ENCODE data around the gene IRS1.

GRCh38 chr2:226738191-226738820 lies 61.3 kb downstream of the IRS1 start:
- TF ChIP-seq EZH2 (IDR thresholded peaks at IDR 0.05; ENCODE audit: low read length, missing control alignments) (no peak), CTCF (conservative IDR thresholded peaks at IDR 0.05 in 1 of 2, IDR thresholded peaks at IDR 0.05 in 1 of 2; ENCODE audit: low read depth in 1 of 2, low read length in 2 of 2) (no peak)

Data from fibroblast of lung (primary cell).